Uterus (tissue), 2 donors: ENCODE measurements around the gene BAIAP2.

Source experiments
- POLR2A ChIP-seq, 2 donors: fragments of 450-650 bp; IDR thresholded peaks; one replicate each; pipeline ENCODE4 v1.6.1; 2016; ENCODE audit warnings: antibody characterized with exemption in 2 of 2, mild to moderate bottlenecking in 1 of 2, moderate library complexity in 1 of 2
- TF ChIP-seq, protein P1 (sequence below), 4 experiments: fragments of 200-600 bp in 2 of 4; fragments of 450-650 bp in 2 of 4; sonication (generic) in 2 of 4; IDR thresholded peaks; one replicate each; pipeline ENCODE4 v1.5.1; 2016 to 2019; ENCODE audit warnings: antibody characterized with exemption in 4 of 4, mild to moderate bottlenecking in 2 of 4, moderate library complexity in 1 of 4

DNA sequence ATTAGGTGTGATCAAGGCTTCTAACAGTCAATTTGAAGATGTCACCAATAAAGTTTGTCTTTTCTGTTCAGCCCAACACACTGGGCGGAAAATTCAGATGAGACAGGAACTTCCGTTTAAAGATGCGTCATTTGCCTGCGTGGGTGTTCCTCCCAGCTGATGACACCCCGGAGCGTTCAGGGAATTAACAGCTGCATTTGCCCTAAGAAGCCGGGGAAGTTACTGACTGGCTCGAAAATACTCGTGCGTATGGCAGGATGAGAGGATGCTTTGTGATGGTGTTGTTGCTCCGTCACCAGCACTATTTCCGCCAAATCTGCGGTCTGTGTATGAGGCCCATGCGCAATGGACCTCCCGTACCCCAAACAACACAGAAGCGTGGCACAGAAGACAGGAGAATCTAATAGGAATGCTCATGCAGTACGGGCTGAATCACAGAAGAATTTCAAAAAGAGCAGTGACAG, 118.4 kb downstream of the BAIAP2 start:
- TF ChIP-seq, protein P1, sequence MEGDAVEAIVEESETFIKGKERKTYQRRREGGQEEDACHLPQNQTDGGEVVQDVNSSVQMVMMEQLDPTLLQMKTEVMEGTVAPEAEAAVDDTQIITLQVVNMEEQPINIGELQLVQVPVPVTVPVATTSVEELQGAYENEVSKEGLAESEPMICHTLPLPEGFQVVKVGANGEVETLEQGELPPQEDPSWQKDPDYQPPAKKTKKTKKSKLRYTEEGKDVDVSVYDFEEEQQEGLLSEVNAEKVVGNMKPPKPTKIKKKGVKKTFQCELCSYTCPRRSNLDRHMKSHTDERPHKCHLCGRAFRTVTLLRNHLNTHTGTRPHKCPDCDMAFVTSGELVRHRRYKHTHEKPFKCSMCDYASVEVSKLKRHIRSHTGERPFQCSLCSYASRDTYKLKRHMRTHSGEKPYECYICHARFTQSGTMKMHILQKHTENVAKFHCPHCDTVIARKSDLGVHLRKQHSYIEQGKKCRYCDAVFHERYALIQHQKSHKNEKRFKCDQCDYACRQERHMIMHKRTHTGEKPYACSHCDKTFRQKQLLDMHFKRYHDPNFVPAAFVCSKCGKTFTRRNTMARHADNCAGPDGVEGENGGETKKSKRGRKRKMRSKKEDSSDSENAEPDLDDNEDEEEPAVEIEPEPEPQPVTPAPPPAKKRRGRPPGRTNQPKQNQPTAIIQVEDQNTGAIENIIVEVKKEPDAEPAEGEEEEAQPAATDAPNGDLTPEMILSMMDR (IDR thresholded peaks at IDR 0.05), result no peak
- no peak for TF ChIP-seq POLR2A (IDR thresholded peaks at IDR 0.05)
